ENCODE data around the gene GABARAPL2.

- TF ChIP-seq CTCF (IDR thresholded peaks at IDR 0.05) (peak in 1 of 7 experiments; percentile 30), POLR2A (IDR thresholded peaks at IDR 0.05) (no peak), EP300 (IDR thresholded peaks at IDR 0.05) (no peak)
Measured at GRCh38 chr16:75550211-75550662, 15.9 kb upstream of the GABARAPL2 start.

All from stomach (tissue), 4 donors.